Stimulated activated CD4-positive, alpha-beta T cell treated with anti-CD3 and anti-CD28 coated beads, Interleukin-12 subunit alpha, Interleukin-12 subunit beta, amount 100 ng/mL, for 4 hours (primary cell): ENCODE measurements around the gene EPS8L1.

Source experiments
- DNase-seq: peaks from one replicate; pipeline ENCODE4 v3.0.0-alpha.2; 2020

EPS8L1 gene

DNA sequence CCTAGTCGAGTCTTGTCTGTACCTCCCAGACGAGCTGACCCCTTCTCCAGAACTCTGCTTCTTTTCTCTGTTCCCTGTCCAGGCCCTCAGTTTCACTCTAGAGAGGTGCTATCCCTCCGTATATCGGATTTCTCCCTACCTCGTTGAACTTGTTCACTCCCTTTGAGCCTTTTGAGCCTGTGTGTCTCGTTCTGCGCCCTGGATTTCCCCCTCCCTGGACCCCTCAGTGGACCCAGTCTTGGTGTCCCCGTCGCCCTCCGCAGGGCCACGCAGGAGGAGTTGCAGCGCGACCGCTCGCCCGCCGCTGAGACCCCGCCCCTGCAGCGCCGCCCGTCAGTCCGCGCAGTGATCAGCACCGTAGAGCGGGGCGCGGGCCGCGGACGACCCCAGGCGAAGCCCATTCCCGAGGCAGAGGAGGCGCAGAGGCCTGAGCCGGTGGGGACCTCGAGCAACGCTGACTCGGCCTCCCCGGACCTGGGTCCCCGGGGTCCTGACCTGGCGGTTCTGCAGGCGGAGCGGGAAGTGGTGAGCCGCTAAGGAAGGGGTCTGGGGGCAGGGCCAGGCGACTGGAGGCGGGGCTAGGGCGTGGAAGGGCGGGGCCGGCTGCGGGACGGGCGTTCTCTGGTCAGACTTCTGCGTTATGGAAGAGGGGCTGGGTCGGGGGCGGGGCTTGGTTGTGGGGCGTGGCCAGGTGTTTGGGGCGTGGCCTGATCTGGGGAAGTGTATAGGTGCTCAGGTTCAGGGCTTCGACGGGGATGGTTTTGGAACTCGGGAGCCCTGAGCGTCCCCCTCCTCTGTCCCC is 5.5 kb downstream of the EPS8L1 start:
- DNase-seq, result peak; percentile 83

- DNase-seq, result no peak
These were observed 6.0 kb downstream of the EPS8L1 start for GRCh38 chr19:55081770-55082019.

GRCh38 chr19:55082020-55082851 is 6.6 kb downstream of the EPS8L1 start:
- DNase-seq, result peak; percentile 40

DNA sequence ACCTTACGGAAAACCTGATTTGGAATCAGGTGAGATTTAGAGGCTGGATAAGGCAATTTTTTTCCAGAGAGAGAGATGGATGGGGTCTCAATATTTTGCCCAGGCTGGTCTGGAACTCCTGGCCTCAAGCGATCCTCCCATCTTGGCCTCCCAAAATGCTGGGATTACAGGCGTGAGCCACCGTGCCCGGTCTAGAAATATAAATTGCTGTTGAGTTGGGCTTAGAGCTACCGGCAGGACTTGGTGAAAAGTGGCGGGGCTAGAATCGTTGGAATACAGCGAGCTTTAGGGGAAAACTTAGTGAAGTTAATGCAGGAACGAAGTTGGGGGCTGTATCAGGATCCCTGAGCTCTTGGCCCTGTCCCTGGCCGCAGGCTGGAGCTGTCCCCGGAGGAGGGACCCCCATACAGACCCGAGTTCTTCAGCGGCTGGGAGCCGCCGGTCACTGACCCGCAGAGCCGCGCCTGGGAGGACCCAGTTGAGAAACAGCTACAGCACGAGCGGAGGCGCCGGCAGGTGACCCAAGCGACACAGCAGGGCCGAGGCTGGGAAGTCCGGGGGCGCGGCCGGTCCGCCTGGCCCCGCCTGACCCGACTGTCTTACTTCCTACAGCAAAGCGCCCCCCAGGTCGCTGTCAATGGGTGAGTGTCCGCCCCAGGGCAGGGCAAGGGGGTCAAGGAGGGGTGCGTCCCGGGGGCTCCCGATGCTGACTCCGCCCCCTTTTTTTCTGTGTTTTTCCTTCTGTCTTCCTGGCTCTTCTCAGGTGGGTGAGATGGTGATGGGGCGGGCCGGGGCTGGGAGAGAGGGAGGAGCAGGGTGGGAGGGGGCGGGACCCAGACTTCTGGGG is 7.6 kb downstream of the EPS8L1 start:
- no peak for DNase-seq

DNA sequence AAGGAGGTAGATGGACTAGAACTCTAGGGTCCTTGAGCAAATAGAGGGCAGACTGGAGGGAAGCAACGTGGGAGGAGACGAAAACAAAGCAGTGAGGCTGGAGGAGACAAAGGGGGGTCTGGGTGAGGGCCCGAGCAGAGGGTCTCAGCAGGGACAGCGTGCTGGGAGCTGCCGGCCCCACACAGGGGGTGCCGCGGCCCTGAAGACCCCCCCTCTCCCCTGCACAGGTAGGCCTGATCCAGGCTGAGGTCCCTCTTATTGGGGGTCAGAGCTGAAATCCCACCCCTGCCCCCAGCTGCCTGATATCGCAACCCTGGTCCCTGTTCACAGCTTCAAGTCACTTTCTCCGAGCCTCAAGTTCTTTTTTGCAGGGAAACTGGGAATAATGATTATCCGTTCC is 8.7 kb downstream of the EPS8L1 start:
- no peak for DNase-seq

GRCh38 chr19:55085923-55086715 is 10.4 kb downstream of the EPS8L1 start:
- no peak for DNase-seq

GRCh38 chr19:55086730-55087541 is 11.3 kb downstream of the EPS8L1 start:
- DNase-seq, result peak; percentile 39

DNA sequence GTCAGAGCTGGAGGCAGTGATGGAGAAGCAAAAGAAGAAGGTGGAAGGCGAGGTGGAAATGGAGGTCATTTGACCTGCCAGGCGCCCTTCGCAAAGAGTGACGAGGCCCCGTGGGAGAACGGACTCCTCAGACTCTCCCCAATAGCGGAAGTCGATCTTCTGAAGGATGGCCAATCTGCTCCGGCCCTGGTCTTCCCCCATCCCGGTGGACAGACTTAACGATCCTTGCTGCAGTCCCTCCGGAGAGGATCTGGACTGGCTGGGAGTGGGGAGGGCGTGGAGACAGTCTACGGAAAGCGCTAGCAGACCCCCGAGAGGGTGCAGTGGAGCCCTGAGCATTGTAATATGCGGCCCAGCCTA is 11.9 kb downstream of the EPS8L1 start:
- no peak for DNase-seq

DNA sequence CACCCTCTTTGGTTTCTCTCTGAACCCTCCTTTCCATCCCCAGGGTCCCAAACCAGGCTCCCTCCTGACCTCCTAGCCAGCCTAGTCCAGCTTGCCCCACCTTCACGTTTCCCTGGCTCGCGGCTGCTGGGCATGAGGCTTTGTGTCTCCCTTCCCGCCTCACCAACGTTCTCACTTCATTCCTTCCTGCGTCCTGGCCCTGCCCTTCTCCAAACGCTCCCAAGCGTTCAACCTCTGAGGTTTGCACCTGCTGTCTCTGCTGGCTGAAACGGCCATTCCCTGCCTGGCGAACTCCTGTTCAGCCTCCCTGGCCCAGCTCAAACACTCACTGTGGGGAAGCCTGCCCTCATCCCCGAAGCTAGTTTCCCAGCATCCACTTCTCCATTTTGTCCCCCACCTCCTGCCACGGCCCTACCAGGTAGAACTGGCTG is 12.4 kb downstream of the EPS8L1 start:
- DNase-seq, result no peak

DNA sequence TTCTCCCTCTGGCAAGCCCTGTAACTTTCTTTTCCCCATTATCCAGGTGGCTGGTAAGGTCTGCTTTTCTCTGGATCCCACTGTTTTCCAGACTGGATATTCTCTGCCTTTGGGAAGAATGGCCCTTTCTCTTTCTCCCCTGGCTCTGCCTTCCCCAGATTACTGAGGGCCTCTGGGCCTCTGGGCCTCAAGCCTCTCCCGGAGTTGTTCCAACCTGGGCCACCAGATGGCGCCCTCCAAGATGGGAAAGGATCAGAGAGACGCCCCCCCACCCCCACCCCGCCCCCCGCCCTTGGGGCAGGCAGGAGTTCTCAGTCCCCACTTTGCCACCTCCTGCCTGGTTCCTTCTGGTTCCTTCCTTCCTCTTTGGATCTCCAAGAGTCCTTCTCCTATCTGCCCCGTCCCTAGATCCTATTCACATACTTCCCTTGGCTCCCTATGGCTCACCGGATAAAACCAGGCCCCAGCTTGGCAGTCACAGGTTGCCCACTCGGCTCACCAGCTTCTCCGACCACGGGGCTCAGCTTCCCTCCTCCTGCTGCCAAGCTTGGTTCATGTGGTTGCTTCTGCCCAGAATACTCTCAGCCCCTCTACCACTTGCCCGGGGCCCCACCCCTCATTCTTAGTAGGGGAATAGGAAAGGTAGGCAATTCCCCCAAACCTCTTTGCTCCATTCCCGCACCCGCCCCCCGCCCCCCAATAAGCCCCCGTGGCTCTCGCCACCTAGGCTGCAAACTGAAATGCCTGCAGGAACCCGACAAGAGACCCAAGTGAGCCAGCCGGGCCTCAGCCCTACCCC is 13.1 kb downstream of the EPS8L1 start:
- peak; percentile 81 for DNase-seq

- DNase-seq, result no peak
These were observed 13.8 kb downstream of the EPS8L1 start for GRCh38 chr19:55089342-55089944.

- DNase-seq, result no peak
These were observed 14.9 kb downstream of the EPS8L1 start for GRCh38 chr19:55090564-55090963.

- no peak for DNase-seq
These were observed 15.6 kb downstream of the EPS8L1 start for GRCh38 chr19:55091126-55091910.

DNA sequence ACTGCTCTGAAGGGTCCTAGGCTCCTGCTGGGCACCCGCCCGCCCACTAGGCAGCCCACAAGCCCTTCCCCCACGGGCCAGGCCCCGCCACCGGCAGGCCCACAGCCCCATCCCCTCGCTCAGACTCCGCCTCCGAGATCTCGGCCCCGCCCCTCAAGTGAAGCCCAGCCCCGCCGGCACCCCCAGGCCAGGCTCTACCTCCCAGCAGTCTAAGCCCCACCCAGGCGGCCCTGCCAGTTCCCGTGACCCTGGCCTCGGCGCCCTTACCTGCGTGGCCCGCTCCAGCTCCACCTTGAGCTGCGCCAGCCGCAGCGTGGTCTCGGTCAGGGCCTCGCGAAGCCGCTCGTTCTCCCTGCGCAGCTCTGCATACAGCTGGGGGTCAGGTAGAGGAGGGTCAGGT is 16.3 kb downstream of the EPS8L1 start:
- no peak for DNase-seq

DNA sequence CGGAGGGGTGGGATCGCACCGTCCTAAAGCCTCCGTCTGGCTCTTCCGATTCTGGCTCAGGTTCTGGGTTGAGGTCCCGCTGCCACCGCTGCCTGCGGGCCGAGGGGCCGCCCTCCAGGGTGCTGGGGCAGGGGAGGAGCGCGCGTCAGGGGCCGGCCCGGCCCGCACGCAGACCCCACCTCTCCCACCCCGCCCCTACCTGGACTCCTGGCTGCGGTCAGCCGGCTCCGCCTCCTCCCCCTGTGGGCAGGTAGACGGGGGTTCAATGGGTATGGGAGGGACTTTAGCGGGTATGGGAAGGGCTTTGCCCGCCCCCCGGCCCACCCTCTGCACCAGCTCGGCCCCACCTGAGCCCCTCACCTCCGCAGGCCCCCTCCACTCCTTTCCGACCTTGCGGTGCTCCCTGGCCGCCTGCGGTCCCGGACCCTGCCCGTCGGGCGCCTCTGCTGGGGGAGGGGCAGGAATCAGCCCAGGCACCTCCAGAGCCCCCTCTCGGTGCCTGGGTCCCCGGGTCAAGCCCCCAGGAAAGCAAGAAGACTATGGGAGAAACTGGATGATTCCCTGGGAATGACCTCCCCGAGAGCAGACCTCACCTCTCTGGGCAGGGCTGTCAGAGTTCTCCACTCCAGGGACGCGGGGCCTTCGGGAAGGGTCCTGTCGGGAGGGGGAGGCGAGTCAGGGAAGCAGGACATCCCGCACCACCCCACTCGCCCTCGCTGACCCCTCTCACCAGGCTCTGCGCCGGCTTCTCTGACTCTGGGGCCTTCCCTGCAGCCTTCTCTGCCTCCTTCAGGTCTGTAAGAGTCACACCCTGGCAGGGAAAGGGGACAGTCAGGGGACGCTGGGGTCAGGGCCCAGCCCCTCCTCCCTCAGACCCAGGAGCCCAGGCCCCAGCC is 17.0 kb downstream of the EPS8L1 start:
- DNase-seq, result no peak

GRCh38 chr19:55094456-55095259 is 19.0 kb downstream of the EPS8L1 start:
- DNase-seq, result no peak

DNA sequence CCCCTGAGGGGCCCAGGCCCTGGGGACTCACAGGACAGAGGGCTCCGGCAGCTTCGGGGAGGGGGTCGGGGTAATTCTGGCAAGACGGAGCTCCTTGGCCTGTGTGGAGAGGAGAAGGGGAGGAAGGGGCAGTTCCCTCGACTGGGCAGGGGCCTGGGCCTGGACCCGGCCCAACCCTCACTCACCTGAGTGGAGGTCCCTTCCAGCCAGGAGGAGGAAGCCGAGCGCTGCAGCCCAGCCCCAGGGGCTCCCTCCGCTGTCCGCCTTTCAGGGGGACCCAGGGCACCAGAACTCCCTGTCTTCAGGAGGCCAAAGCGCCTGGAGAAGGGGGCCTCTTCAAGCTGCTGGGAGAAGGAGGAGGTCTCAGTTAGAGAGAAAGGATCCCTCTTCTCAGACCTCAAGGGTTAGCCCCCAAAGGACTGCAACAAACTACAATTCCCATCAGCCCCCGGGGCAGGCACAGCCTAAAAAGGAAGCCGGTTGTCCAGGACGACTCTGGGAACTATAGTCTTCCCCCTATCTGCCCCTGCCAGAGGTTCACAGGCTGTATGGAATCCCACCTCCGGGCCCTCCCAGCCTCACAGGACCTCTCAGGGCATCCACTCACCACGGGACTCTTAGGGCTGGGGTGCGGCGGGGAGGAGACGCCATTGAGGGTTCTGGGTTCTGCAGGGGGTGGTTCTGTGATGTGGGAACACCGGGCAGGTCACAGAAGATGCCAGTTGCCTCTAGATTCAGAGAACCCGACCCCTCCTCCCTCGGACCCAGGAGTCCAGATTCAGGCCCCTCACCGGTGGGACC is 19.8 kb downstream of the EPS8L1 start:
- no peak for DNase-seq
